DMS 273 treated with DMSO at 0.1 percent for 48 hours (cell line): ENCODE measurements around the gene PTPRG.
"Not testable (repeated sequence)": the region's sequence is repeated elsewhere in the genome, so short reads cannot be mapped to it uniquely, and the experiment has no call there.

ENCODE experiments used
- DNase-seq: peaks from one replicate; lab custom pipeline; 2025; lab: John Stamatoyannopoulos, UW

The PTPRG gene

GRCh38 chr3:61561374-61562041, at the start of gene PTPRG:
Gene PTPRG (plus strand): TSS chr3:61561571. CDS start chr3:61562288, 717 bp downstream.
- peak; percentile 76 for DNase-seq

GRCh38 chr3:61518590-61518989, 42.8 kb upstream of the PTPRG start:
- no peak for DNase-seq

- no peak for DNase-seq
These were observed 40.3 kb upstream of the PTPRG start for GRCh38 chr3:61520966-61521628.

GRCh38 chr3:61522060-61522459, 39.3 kb upstream of the PTPRG start:
- no peak for DNase-seq

- no peak for DNase-seq
These were observed 38.7 kb upstream of the PTPRG start for GRCh38 chr3:61522626-61523025.

GRCh38 chr3:61524933-61525332, 36.4 kb upstream of the PTPRG start:
- DNase-seq = no peak

GRCh38 chr3:61526308-61526707, 35.1 kb upstream of the PTPRG start:
- DNase-seq = no peak

- no peak for DNase-seq
These were observed 34.4 kb upstream of the PTPRG start for GRCh38 chr3:61527011-61527410.

- DNase-seq = no peak
These were observed 31.0 kb upstream of the PTPRG start for GRCh38 chr3:61530355-61530754.

GRCh38 chr3:61531528-61531927, 29.8 kb upstream of the PTPRG start:
- DNase-seq = no peak

GRCh38 chr3:61532739-61533500, 28.5 kb upstream of the PTPRG start:
- no peak for DNase-seq

- no peak for DNase-seq
These were observed 25.5 kb upstream of the PTPRG start for GRCh38 chr3:61535826-61536225.

GRCh38 chr3:61537366-61537765, 24.0 kb upstream of the PTPRG start:
- DNase-seq = no peak

GRCh38 chr3:61538486-61538885, 22.9 kb upstream of the PTPRG start:
- no peak for DNase-seq

- no peak for DNase-seq
These were observed 19.7 kb upstream of the PTPRG start for GRCh38 chr3:61541694-61542093.

GRCh38 chr3:61545716-61546115, 15.7 kb upstream of the PTPRG start:
- DNase-seq = no peak

GRCh38 chr3:61547625-61548024, 13.7 kb upstream of the PTPRG start:
- DNase-seq = no peak

- not testable (repeated sequence) for DNase-seq
These were observed 8.7 kb upstream of the PTPRG start for GRCh38 chr3:61552704-61553103.

GRCh38 chr3:61559136-61559731, 2.1 kb upstream of the PTPRG start:
- no peak for DNase-seq

GRCh38 chr3:61560517-61561373, 626 bp upstream of the PTPRG start:
- DNase-seq = no peak

GRCh38 chr3:61562042-61562720, 810 bp downstream of the PTPRG start:
- DNase-seq = no peak
